Activated CD8-positive, alpha-beta T cell treated with anti-CD3 and anti-CD28 coated beads, Interleukin-2, amount 10 ng/mL, durations not matched to agents 7 days and 5 days (primary cell): Measurements from ENCODE around the gene CASZ1. TPM values are rescaled to one million over a fixed set of nuclear protein-coding genes. Genes with fewer than 3 reads are reported as not detected.

ENCODE experiments used
- ATAC-seq: fragments of 150-1000 bp; cut with Tn5 transposase; one replicate; pipeline ENCODE4 v1.10.0; 2021; ENCODE audit warnings: moderate library complexity
- CTCF ChIA-PET: fragments of 350-600 bp; sonication (Branson Sonifier 250); formaldehyde crosslinking; loops from one replicate; lab custom pipeline; 2021; ENCODE audit warnings: antibody characterized with exemption; lab: Charles Lee
- POLR2A ChIA-PET: fragments of 350-600 bp; sonication (Branson Sonifier 250); formaldehyde crosslinking; loops from one replicate; lab custom pipeline; 2021; ENCODE audit warnings: antibody characterized with exemption; lab: Charles Lee
- DNase-seq: peaks from one replicate; pipeline ENCODE4 v3.0.0-alpha.2; 2020
- H3K27ac Mint-ChIP-seq: one replicate; pipeline ENCODE4 v1.8.0; 2021; ENCODE audit warnings: mild to moderate bottlenecking, mixed read lengths
- H3K27me3 Mint-ChIP-seq: one replicate; pipeline ENCODE4 v1.8.0; 2021; ENCODE audit warnings: low read depth, mixed read lengths
- H3K36me3 Mint-ChIP-seq: one replicate; pipeline ENCODE4 v1.8.0; 2021; ENCODE audit warnings: low read depth, mixed read lengths
- H3K4me1 Mint-ChIP-seq: one replicate; pipeline ENCODE4 v1.8.0; 2021; ENCODE audit warnings: low read depth, mixed read lengths
- H3K4me3 Mint-ChIP-seq: one replicate; pipeline ENCODE4 v1.8.0; 2021; ENCODE audit warnings: mild to moderate bottlenecking, mixed read lengths
- H3K9me3 Mint-ChIP-seq: one replicate; pipeline ENCODE4 v1.8.0; 2022; ENCODE audit warnings: mixed read lengths; ENCODE audit not compliant: insufficient read depth
- total RNA-seq, 2 experiments: library from RNA; stranded (reverse); gene quantifications; one replicate each; pipeline ENCODE4 v1.2.3, GENCODE V29; 2021

Gene CASZ1
- total RNA-seq, result 10 to 100 TPM in 1 of 2 experiments, 1 to 10 TPM in 1; 9.9 to 10.2 TPM

DNA sequence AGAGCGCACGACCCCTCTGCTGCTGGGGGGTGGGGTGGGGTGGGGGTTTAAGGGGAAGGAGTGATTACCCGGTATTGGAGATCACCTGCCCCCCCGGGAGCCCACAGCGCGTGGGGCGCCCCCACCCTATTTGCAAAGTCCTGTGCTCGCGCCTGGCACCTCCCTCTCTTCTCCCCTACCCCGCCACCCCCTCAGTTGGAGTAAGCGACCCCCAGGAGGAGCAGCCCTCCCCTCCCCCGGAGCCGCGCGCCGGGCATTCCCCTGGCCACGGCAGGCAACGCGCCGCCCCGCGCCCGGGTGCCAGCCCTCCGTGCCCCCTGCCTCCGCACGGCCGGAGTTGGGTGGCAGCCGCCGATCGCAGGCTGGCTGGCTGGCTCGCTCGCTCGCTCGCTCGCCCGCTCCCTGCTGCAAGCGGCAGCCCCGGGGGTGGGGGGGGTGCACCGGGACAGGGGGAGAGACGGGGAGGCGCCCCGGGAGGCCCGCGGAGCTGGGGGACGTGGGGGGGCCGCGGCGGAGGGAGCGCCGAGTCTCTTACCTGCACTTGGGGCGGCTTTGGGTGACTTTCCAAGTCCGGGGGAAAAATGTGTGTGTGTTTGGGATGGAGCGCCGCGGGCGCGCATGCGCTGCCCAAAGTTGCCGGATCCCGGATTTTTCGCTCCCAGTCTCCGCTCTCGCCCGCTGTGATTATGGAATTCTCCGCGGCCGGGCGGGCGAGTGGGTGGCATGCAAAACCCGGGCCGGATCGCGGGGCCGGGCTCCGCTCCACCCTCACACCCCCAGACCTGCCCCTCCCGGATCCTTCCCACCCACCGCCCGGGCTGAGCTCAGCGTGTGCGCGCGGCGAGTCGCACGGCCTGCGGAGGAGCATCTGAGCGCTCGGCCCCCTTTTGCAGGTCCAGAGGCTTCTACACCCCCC lies at the start of gene CASZ1:
Gene CASZ1, minus strand, starts transcription at position 618 of the 916 bp plus-strand sequence. CDS start 102,757 bp downstream, outside the sequence.
- ChIA-PET CTCF (interaction anchor here (1.5 kb wide), 1 partner anchor 302 kb away, joined by 6 read pairs; no protein-coding TSS in a partner anchor), POLR2A (no interaction called here)
- Mint-ChIP-seq H3K27ac (no peak within 1 kb of the TSS), H3K36me3 (no peaks in the 10 kb centered on the region), H3K9me3 (no peaks in the 10 kb centered on the region), H3K4me1 (peaks cover 15% of the 10 kb centered on the region), H3K4me3 (peak within 1 kb of the TSS; percentile 65), H3K27me3 (peaks cover 70% of the 10 kb centered on the region)
- ATAC-seq (no peak), DNase-seq (no peak)

- Mint-ChIP-seq H3K4me1 (no peaks in the 10 kb centered on the region), H3K27me3 (peaks cover 6% of the 10 kb centered on the region), H3K36me3 (no peaks in the 10 kb centered on the region), H3K9me3 (no peaks in the 10 kb centered on the region), H3K4me3 (no peak overlapping the region), H3K27ac (no peak overlapping the region)
- ATAC-seq (no peak), DNase-seq (no peak)
- POLR2A ChIA-PET, result no interaction called here
- CTCF ChIA-PET, result no interaction called here
Observed at GRCh38 chr1:10843697-10844096, 47.3 kb upstream of the CASZ1 start.

GRCh38 chr1:10841118-10841517 lies 44.7 kb upstream of the CASZ1 start:
- ATAC-seq (no peak), DNase-seq (no peak)
- Mint-ChIP-seq H3K9me3 (no peaks in the 10 kb centered on the region), H3K36me3 (no peaks in the 10 kb centered on the region), H3K27ac (no peak overlapping the region), H3K4me3 (no peak overlapping the region), H3K4me1 (no peaks in the 10 kb centered on the region), H3K27me3 (peaks cover 15% of the 10 kb centered on the region)
- CTCF ChIA-PET, result interaction anchor here (0.6 kb wide), 1 partner anchor 99 kb away, joined by 3 read pairs; no protein-coding TSS in a partner anchor
- POLR2A ChIA-PET, result no interaction called here

- ChIA-PET POLR2A (no interaction called here), CTCF (no interaction called here)
- ATAC-seq (no peak), DNase-seq (no peak)
- Mint-ChIP-seq H3K4me1 (no peaks in the 10 kb centered on the region), H3K27me3 (peaks cover 23% of the 10 kb centered on the region), H3K36me3 (no peaks in the 10 kb centered on the region), H3K9me3 (no peaks in the 10 kb centered on the region), H3K27ac (no peak overlapping the region), H3K4me3 (no peak overlapping the region)
Observed at GRCh38 chr1:10839188-10839770, 42.8 kb upstream of the CASZ1 start.

DNA sequence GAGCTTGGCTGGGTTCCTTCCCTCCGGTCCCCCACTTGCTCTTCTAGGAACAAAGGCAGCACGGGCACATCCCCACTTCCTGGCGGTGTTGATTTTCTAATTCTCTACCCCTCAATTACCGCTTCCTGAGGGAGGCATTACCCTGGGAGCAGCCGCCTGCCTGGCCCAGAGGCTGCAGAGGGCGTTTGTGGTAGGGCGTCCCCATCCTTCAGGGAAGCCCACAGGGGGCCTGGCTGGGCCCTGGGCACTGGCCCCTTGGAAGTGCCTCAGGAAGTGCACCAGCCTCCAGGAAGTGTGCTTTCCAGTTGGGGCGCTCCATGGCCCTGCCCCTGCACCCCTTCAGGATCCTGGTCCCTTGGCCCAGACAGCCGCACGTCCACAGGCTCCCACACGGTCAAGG lies 42.1 kb upstream of the CASZ1 start:
- ATAC-seq, result no peak
- Mint-ChIP-seq H3K27me3 (peaks cover 29% of the 10 kb centered on the region), H3K27ac (no peak overlapping the region), H3K36me3 (no peaks in the 10 kb centered on the region), H3K4me1 (no peaks in the 10 kb centered on the region), H3K4me3 (no peak overlapping the region), H3K9me3 (no peaks in the 10 kb centered on the region)
- CTCF ChIA-PET, result no interaction called here
- POLR2A ChIA-PET, result no interaction called here
- no peak for DNase-seq

DNA sequence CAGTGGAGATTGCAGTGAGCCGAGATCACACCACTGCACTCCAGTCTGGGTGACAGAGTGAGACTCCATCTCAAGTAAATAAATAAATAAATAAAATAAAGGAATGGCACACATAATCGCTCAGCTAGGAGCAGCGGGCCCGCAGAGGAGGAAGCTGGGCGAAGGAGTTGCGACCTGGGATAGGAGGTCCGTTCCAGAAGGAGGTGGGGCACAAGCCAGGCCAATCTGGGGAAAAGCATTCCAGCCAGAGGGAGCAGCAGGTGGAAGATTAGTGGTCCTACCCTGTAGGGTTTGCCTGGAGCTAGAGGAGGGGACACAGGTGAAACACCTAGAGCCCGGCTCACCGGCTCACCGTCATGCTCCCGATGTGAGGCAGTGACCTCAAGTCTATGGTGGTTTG lies 40.3 kb upstream of the CASZ1 start:
- DNase-seq, result no peak
- no peak overlapping the region for H3K27ac Mint-ChIP-seq
- CTCF ChIA-PET, result no interaction called here
- no peak for ATAC-seq
- H3K4me3 Mint-ChIP-seq, result no peak overlapping the region
- no peaks in the 10 kb centered on the region for H3K36me3 Mint-ChIP-seq
- H3K9me3 Mint-ChIP-seq, result no peaks in the 10 kb centered on the region
- peaks cover 33% of the 10 kb centered on the region for H3K27me3 Mint-ChIP-seq
- POLR2A ChIA-PET, result no interaction called here
- H3K4me1 Mint-ChIP-seq, result no peaks in the 10 kb centered on the region

DNA sequence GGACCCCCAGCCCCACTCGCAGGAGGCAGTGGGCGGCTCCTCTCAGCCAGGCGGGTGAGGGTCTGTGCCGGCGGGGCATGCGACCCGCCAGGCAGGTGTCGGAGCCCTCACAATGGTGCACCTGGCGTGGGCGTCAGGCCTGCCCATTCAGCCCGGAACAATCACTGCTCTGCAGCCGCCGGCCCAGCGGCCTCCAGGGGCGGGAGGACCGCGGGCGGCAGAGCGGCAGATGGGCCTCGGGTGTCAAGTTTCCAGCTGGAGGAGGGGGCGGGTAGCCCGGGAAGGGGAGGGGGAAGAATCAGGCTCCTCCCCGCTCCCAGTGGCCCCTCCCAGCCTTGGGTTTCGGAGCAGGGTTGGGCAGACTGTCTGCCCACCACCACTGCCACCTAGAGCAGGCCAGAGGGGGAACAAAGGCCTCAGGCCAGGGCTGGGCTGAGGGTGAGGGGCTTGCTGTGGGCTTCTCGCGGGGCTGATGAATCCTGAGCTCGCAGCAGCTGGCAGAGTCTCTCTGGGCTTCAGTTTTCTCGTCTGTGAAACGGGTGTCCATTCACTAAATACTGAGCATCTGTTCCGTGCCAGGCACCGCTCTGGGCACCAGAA lies 39.5 kb upstream of the CASZ1 start:
- Mint-ChIP-seq H3K27ac (no peak overlapping the region), H3K27me3 (peaks cover 33% of the 10 kb centered on the region), H3K4me1 (no peaks in the 10 kb centered on the region), H3K9me3 (no peaks in the 10 kb centered on the region), H3K36me3 (no peaks in the 10 kb centered on the region), H3K4me3 (no peak overlapping the region)
- ChIA-PET CTCF (no interaction called here), POLR2A (no interaction called here)
- ATAC-seq (no peak), DNase-seq (no peak)

- no peak for ATAC-seq
- no peak for DNase-seq
- Mint-ChIP-seq H3K9me3 (no peaks in the 10 kb centered on the region), H3K27ac (no peak overlapping the region), H3K4me3 (no peak overlapping the region), H3K4me1 (no peaks in the 10 kb centered on the region), H3K27me3 (peaks cover 34% of the 10 kb centered on the region), H3K36me3 (no peaks in the 10 kb centered on the region)
- CTCF ChIA-PET, result no interaction called here
- POLR2A ChIA-PET, result no interaction called here
Observed at GRCh38 chr1:10835421-10835820, 39.0 kb upstream of the CASZ1 start.

GRCh38 chr1:10834770-10835412 lies 38.4 kb upstream of the CASZ1 start:
- H3K9me3 Mint-ChIP-seq, result no peaks in the 10 kb centered on the region
- ChIA-PET POLR2A (no interaction called here), CTCF (no interaction called here)
- H3K27ac Mint-ChIP-seq, result no peak overlapping the region
- no peaks in the 10 kb centered on the region for H3K36me3 Mint-ChIP-seq
- no peak overlapping the region for H3K4me3 Mint-ChIP-seq
- H3K27me3 Mint-ChIP-seq, result peaks cover 36% of the 10 kb centered on the region
- DNase-seq (no peak), ATAC-seq (no peak)
- H3K4me1 Mint-ChIP-seq, result no peaks in the 10 kb centered on the region

GRCh38 chr1:10833630-10834557 lies 37.4 kb upstream of the CASZ1 start:
- Mint-ChIP-seq H3K27ac (no peak overlapping the region), H3K4me1 (no peaks in the 10 kb centered on the region), H3K9me3 (no peaks in the 10 kb centered on the region), H3K36me3 (no peaks in the 10 kb centered on the region), H3K27me3 (peaks cover 37% of the 10 kb centered on the region), H3K4me3 (no peak overlapping the region)
- CTCF ChIA-PET, result interaction anchor here (0.7 kb wide), 1 partner anchor 340 kb away, joined by 3 read pairs; no protein-coding TSS in a partner anchor
- POLR2A ChIA-PET, result no interaction called here
- no peak for DNase-seq
- no peak for ATAC-seq

DNA sequence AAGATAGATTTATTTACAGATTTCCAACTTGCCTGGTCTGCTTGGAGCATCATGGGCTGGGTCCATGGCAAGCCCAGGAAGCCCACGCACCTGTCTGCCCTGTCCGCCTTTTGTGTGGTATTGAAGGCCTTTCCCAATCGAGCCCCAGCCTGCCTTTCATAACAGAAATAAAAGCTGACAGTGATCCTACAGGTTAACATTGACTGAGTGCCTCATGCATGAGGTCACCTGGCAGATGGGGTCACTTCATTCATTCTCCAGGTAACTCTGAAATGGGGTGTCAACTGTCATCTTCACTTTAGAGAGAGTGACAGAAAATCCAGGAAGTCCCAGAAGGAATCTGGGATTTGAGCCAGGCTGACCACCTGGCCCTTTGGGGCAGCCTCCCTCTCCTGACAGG lies 36.3 kb upstream of the CASZ1 start:
- Mint-ChIP-seq H3K27me3 (peaks cover 39% of the 10 kb centered on the region), H3K4me1 (no peaks in the 10 kb centered on the region), H3K27ac (no peak overlapping the region), H3K9me3 (no peaks in the 10 kb centered on the region), H3K4me3 (no peak overlapping the region), H3K36me3 (no peaks in the 10 kb centered on the region)
- ChIA-PET POLR2A (no interaction called here), CTCF (no interaction called here)
- no peak for ATAC-seq
- DNase-seq, result no peak
